Measurements from ENCODE around the gene PRKCD. TPM values are rescaled to one million over a fixed set of nuclear protein-coding genes. Genes with fewer than 3 reads are reported as not detected.

PRKCD gene
- total RNA-seq, 1 experiment from 2014 or later, result 9.6 TPM

DNA sequence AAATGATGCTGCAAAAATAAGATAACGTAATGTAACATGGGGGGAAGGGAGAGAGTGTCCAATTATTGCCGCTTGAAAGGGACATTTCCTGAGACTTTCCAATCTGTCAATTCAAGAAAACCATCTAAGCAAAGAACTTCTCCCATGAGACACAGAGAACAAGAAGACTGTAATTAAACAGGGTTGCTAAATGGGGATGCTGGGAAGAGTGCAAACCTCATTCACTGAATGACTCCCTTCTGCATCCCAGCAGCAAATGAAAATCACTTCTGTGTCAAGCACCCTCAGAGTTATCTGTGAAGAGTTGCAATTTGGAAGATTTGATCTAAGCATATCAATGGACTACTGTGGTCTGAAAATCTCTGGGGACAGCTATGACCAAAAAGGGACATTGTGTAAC is 34.4 kb upstream of the PRKCD start:
- DNase-seq (ENCODE audit: unreplicated experiment), result no peak
- intact Hi-C loops (cut with micrococcal nuclease), result no loop called here
- peaks cover 52% of the 10 kb centered on the region for H3K36me3 Mint-ChIP-seq (ENCODE audit: insufficient read depth, unreplicated experiment)
- H3K4me3 Mint-ChIP-seq (ENCODE audit: unreplicated experiment), result no peak overlapping the region
- ChIA-PET CTCF (interaction anchor here (1.3 to 11.5 kb wide), 3 partner anchors 11 to 70 kb away, joined by 3 to 220 read pairs (median 44); partner anchors contain the start of gene PRKCD), POLR2A (no interaction called here)
- no peaks in the 10 kb centered on the region for H3K9me3 Mint-ChIP-seq (ENCODE audit: unreplicated experiment)
- BruUV-seq (replicated peaks), result no TSS peak
- TF ChIP-seq, protein P1, sequence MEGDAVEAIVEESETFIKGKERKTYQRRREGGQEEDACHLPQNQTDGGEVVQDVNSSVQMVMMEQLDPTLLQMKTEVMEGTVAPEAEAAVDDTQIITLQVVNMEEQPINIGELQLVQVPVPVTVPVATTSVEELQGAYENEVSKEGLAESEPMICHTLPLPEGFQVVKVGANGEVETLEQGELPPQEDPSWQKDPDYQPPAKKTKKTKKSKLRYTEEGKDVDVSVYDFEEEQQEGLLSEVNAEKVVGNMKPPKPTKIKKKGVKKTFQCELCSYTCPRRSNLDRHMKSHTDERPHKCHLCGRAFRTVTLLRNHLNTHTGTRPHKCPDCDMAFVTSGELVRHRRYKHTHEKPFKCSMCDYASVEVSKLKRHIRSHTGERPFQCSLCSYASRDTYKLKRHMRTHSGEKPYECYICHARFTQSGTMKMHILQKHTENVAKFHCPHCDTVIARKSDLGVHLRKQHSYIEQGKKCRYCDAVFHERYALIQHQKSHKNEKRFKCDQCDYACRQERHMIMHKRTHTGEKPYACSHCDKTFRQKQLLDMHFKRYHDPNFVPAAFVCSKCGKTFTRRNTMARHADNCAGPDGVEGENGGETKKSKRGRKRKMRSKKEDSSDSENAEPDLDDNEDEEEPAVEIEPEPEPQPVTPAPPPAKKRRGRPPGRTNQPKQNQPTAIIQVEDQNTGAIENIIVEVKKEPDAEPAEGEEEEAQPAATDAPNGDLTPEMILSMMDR (IDR thresholded peaks at IDR 0.05; ENCODE audit: unreplicated experiment), result no peak
- H3K27me3 Mint-ChIP-seq (ENCODE audit: insufficient read depth, unreplicated experiment), result no peaks in the 10 kb centered on the region
- H3K4me1 Mint-ChIP-seq (ENCODE audit: insufficient read depth, unreplicated experiment), result peaks cover 8% of the 10 kb centered on the region
- H3K27ac Mint-ChIP-seq (ENCODE audit: low read depth, unreplicated experiment), result no peak overlapping the region

DNA sequence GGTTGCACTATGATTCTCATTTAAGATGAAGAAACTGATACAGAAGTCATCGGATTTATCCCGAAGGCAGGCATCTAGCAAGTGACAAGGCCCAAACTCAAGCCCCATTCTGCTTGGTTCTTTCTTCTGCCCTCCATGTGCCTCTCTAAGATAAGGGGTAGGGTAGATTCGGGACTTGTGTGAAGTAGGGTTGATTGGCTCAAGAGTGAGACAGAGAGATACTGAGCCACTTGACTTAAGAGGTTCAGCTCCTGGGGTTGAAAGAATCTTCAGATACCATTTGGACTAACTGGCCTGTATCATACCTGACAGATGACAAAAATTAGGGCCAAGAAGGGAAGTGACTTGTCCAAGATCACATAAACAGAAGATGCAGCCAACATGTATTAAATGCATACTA is 31.7 kb upstream of the PRKCD start:
- POLR2A ChIA-PET, result interaction anchor here (0.6 to 3.2 kb wide), 11 partner anchors 10 to 219 kb away, joined by 3 to 18 read pairs (median 4); partner anchors contain the start of genes DCP1A and PRKCD
- DNase-seq (ENCODE audit: unreplicated experiment), result no peak
- TF ChIP-seq, protein P1 (IDR thresholded peaks at IDR 0.05; ENCODE audit: unreplicated experiment), result no peak
- intact Hi-C loops (cut with micrococcal nuclease), result no loop called here
- no TSS peak for BruUV-seq (replicated peaks)
- no peaks in the 10 kb centered on the region for H3K27me3 Mint-ChIP-seq (ENCODE audit: insufficient read depth, unreplicated experiment)
- CTCF ChIA-PET, result interaction anchor here (1.2 to 11.5 kb wide), 3 partner anchors 14 to 125 kb away, joined by 3 to 220 read pairs (median 44); no protein-coding TSS in a partner anchor
- H3K4me3 Mint-ChIP-seq (ENCODE audit: unreplicated experiment), result peak overlapping the region; percentile 92
- peak overlapping the region; percentile 97 for H3K27ac Mint-ChIP-seq (ENCODE audit: low read depth, unreplicated experiment)
- peaks cover 8% of the 10 kb centered on the region for H3K4me1 Mint-ChIP-seq (ENCODE audit: insufficient read depth, unreplicated experiment)
- H3K9me3 Mint-ChIP-seq (ENCODE audit: unreplicated experiment), result no peaks in the 10 kb centered on the region
- H3K36me3 Mint-ChIP-seq (ENCODE audit: insufficient read depth, unreplicated experiment), result peaks cover 24% of the 10 kb centered on the region

DNA sequence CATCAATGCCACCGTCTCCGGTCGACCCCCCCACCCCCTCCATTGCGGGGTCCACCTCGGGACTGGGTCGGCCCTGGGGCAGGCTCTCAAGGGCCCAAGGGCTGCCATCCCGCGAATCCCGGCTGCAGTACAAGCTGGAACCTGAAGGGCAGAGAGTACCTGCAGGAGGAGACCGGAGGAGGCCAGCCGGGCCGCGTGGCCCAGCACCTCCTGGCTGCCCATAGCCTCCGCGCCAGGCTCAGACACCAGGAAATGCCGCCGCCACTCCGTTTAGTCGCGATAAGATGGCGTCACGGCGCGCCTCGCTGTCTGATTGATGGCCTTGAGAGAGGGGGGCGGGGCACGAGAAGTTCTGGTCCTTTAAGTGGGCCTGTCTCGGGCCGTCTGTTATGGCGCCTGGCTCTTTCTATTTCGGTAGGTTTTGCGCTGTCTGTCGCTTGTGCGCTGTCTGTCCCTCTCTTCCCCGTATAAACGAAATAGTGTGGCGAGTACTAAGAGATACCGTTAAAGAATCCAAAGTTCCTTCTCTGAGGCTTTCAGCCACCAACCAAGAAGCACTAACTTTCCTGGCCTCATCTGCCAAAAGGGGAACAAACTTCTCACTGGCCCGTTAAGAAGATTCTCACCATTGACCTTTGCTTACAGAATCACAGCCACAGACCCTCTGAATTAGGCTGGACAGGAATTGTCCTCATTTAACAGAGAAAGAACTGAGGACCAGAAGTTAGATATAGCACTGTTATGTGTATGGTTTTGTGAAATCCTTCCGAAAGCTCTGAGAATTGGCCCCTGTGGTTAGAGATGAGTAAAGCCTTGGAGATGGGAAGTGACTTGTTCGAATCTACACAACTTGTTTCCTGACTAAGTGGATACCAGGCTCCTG is 30.6 kb upstream of the PRKCD start, which contains the start of gene RFT1:
RFT1 (minus strand) TSS at position 257 of the 883 bp plus-strand sequence; CDS start at position 222, 35 bp downstream.
- CTCF ChIA-PET, result interaction anchor here (0.5 to 11.5 kb wide), 9 partner anchors 9 to 981 kb away, joined by 3 to 220 read pairs (median 6); no protein-coding TSS in a partner anchor
- Mint-ChIP-seq H3K27ac (ENCODE audit: low read depth, unreplicated experiment) (peak within 1 kb of the TSS; percentile 97), H3K4me1 (ENCODE audit: insufficient read depth, unreplicated experiment) (peaks cover 8% of the 10 kb centered on the region), H3K27me3 (ENCODE audit: insufficient read depth, unreplicated experiment) (no peaks in the 10 kb centered on the region), H3K9me3 (ENCODE audit: unreplicated experiment) (no peaks in the 10 kb centered on the region), H3K4me3 (ENCODE audit: unreplicated experiment) (peak within 1 kb of the TSS; percentile 92), H3K36me3 (ENCODE audit: insufficient read depth, unreplicated experiment) (peaks cover 13% of the 10 kb centered on the region)
- POLR2A ChIA-PET, result interaction anchor here (0.6 to 3.2 kb wide), 17 partner anchors 10 to 367 kb away, joined by 3 to 18 read pairs (median 4); partner anchors contain the start of genes DCP1A and PRKCD
- TF ChIP-seq, protein P1 (IDR thresholded peaks at IDR 0.05; ENCODE audit: unreplicated experiment), result no peak
- TSS peak; percentile 96 for BruUV-seq (replicated peaks)
- peak; percentile 98 for DNase-seq (ENCODE audit: unreplicated experiment)
- intact Hi-C loops (cut with micrococcal nuclease), result no loop called here

DNA sequence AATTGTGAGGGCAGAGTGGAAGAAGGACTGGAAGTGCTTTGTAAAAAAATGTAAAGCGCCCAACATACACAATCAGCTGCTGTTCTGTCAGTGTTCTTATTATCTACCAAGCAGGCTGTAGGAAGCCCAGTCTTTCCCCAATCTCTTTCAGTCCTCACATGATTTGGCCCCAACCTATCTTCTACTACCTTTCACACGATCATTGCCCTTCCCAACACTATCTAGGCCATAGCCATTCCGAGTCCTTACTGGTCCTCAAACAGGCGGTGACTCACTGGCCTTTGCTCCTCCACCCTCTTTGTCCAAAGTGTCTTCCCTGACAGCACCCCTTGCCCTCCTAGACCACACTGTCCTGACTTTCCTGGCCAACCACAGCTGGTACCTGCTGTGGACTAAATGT is 29.9 kb upstream of the PRKCD start:
- H3K36me3 Mint-ChIP-seq (ENCODE audit: insufficient read depth, unreplicated experiment), result peaks cover 8% of the 10 kb centered on the region
- H3K4me3 Mint-ChIP-seq (ENCODE audit: unreplicated experiment), result peak overlapping the region; percentile 92
- POLR2A ChIA-PET, result interaction anchor here (0.7 to 3.2 kb wide), 9 partner anchors 9 to 368 kb away, joined by 3 to 18 read pairs (median 3); partner anchors contain the start of gene PRKCD
- no TSS peak for BruUV-seq (replicated peaks)
- no peak for DNase-seq (ENCODE audit: unreplicated experiment)
- TF ChIP-seq, protein P1 (IDR thresholded peaks at IDR 0.05; ENCODE audit: unreplicated experiment), result no peak
- H3K9me3 Mint-ChIP-seq (ENCODE audit: unreplicated experiment), result no peaks in the 10 kb centered on the region
- CTCF ChIA-PET, result interaction anchor here (0.6 to 11.5 kb wide), 8 partner anchors 8 to 139 kb away, joined by 3 to 220 read pairs (median 5); no protein-coding TSS in a partner anchor
- H3K4me1 Mint-ChIP-seq (ENCODE audit: insufficient read depth, unreplicated experiment), result peaks cover 8% of the 10 kb centered on the region
- H3K27ac Mint-ChIP-seq (ENCODE audit: low read depth, unreplicated experiment), result peak overlapping the region; percentile 97
- no peaks in the 10 kb centered on the region for H3K27me3 Mint-ChIP-seq (ENCODE audit: insufficient read depth, unreplicated experiment)
- intact Hi-C loops (cut with micrococcal nuclease), result no loop called here
